Measurements from ENCODE around the gene ARL14EP.

Gene ARL14EP

GRCh38 chr11:30351061-30351460 is 28.2 kb downstream of the ARL14EP start:
- DNase-seq (ENCODE audit: low read depth) = no peak
- no peak overlapping the region for H3K4me3 ChIP-seq (ENCODE audit: low read depth, low read length)
- TF ChIP-seq CTCF (IDR thresholded peaks at IDR 0.05; ENCODE audit: insufficient read depth, low read depth, low read length, missing control alignments) = no peak

- no peak overlapping the region for H3K4me3 ChIP-seq (ENCODE audit: low read depth, low read length)
- no peak for DNase-seq (ENCODE audit: low read depth)
- TF ChIP-seq CTCF (IDR thresholded peaks at IDR 0.05; ENCODE audit: insufficient read depth, low read depth, low read length, missing control alignments) = no peak
Observed at GRCh38 chr11:30356391-30356790, 33.5 kb downstream of the ARL14EP start.

GRCh38 chr11:30357872-30358271 is 35.0 kb downstream of the ARL14EP start:
- no peak for DNase-seq (ENCODE audit: low read depth)
- no peak overlapping the region for H3K4me3 ChIP-seq (ENCODE audit: low read depth, low read length)
- TF ChIP-seq CTCF (IDR thresholded peaks at IDR 0.05; ENCODE audit: insufficient read depth, low read depth, low read length, missing control alignments) = no peak

GRCh38 chr11:30358536-30358935 is 35.6 kb downstream of the ARL14EP start:
- H3K4me3 ChIP-seq (ENCODE audit: low read depth, low read length) = no peak overlapping the region
- no peak for TF ChIP-seq CTCF (IDR thresholded peaks at IDR 0.05; ENCODE audit: insufficient read depth, low read depth, low read length, missing control alignments)
- DNase-seq (ENCODE audit: low read depth) = no peak

- no peak for DNase-seq (ENCODE audit: low read depth)
- no peak overlapping the region for H3K4me3 ChIP-seq (ENCODE audit: low read depth, low read length)
- no peak for TF ChIP-seq CTCF (IDR thresholded peaks at IDR 0.05; ENCODE audit: insufficient read depth, low read depth, low read length, missing control alignments)
Observed at GRCh38 chr11:30360741-30361140, 37.8 kb downstream of the ARL14EP start.

GRCh38 chr11:30364139-30364836 is 41.4 kb downstream of the ARL14EP start:
- H3K4me3 ChIP-seq (ENCODE audit: low read depth, low read length) = no peak overlapping the region
- no peak for DNase-seq (ENCODE audit: low read depth)
- no peak for TF ChIP-seq CTCF (IDR thresholded peaks at IDR 0.05; ENCODE audit: insufficient read depth, low read depth, low read length, missing control alignments)
